Caco-2 (cell line): Measurements from ENCODE around the gene WDTC1. TPM values are rescaled to one million over a fixed set of nuclear protein-coding genes. Genes with fewer than 3 reads are reported as not detected.
A peak's percentile ranks its signal among the peaks of the same experiment; 100 is the strongest.

Source experiments
- BruUV-seq: library from RNA; stranded (reverse); fragments of 400-500 nt; replicated peaks from 2 replicates; lab custom pipeline; 2021; lab: Mats Ljungman, UMichigan
- CTCF ChIA-PET: fragments of 300-600 bp; sonication (Branson Sonifier 250); formaldehyde crosslinking; loops from one replicate; lab custom pipeline; 2022; ENCODE audit warnings: antibody characterized with exemption; lab: Charles Lee
- POLR2A ChIA-PET: fragments of 300-600 bp; sonication (Branson Sonifier 250); formaldehyde crosslinking; loops from one replicate; lab custom pipeline; 2022; ENCODE audit warnings: antibody characterized with exemption; lab: Charles Lee
- DNase-seq, 2 experiments: peaks; one replicate each; pipeline versions ENCODE4 v3.0.0 to v3.0.0-alpha.2; 2020 to 2022
- H3K27me3 ChIP-seq: replicated peaks from 2 replicates; pipeline ENCODE4 v1.6.0; 2011; ENCODE audit warnings: low read length; ENCODE audit not compliant: control insufficient read depth, insufficient read depth
- H3K36me3 ChIP-seq: 2 replicates; pipeline ENCODE4 v1.5.1; 2011; ENCODE audit warnings: low read length; ENCODE audit not compliant: control insufficient read depth, insufficient read depth
- H3K4me1 ChIP-seq: fragments of 250-450 bp; sonication (Bioruptor Pico); 2 replicates; pipeline ENCODE4 v1.5.1; 2020; ENCODE audit warnings: mild to moderate bottlenecking
- H3K4me3 ChIP-seq: 2 replicates; pipeline ENCODE4 v1.5.1; 2011; ENCODE audit warnings: low read depth, mild to moderate bottlenecking, control low read depth, low read length
- H3K9me3 ChIP-seq: fragments of 250-450 bp; sonication (Bioruptor Pico); 2 replicates; pipeline ENCODE4 v1.5.1; 2020; ENCODE audit warnings: mild to moderate bottlenecking, moderate library complexity
- H3K27ac Mint-ChIP-seq: one replicate; pipeline ENCODE4 v1.8.0; 2022; ENCODE audit warnings: mixed read lengths; ENCODE audit not compliant: unreplicated experiment
- H3K27me3 Mint-ChIP-seq: one replicate; pipeline ENCODE4 v1.8.0; 2022; ENCODE audit warnings: mixed read lengths; ENCODE audit not compliant: insufficient read depth, unreplicated experiment
- H3K36me3 Mint-ChIP-seq: one replicate; pipeline ENCODE4 v1.8.0; 2022; ENCODE audit warnings: mild to moderate bottlenecking, mixed read lengths; ENCODE audit not compliant: insufficient read depth, unreplicated experiment
- H3K4me1 Mint-ChIP-seq: one replicate; pipeline ENCODE4 v1.8.0; 2022; ENCODE audit warnings: low read depth, mixed read lengths; ENCODE audit not compliant: unreplicated experiment
- H3K4me3 Mint-ChIP-seq: one replicate; pipeline ENCODE4 v1.8.0; 2022; ENCODE audit warnings: mild to moderate bottlenecking, moderate library complexity, mixed read lengths; ENCODE audit not compliant: unreplicated experiment
- H3K9me3 Mint-ChIP-seq: one replicate; pipeline ENCODE4 v1.8.0; 2022; ENCODE audit warnings: mixed read lengths; ENCODE audit not compliant: unreplicated experiment
- intact Hi-C: fragments of 100-400 bp; cut with micrococcal nuclease; formaldehyde crosslinking; loops from one replicate; pipeline ENCODE4 v1.10.0; 2022; ENCODE audit not compliant: unreplicated experiment
- total RNA-seq: library from RNA; stranded (reverse); gene quantifications from 2 replicates; pipeline ENCODE4 v1.2.3, GENCODE V29; 2022
- TF ChIP-seq, protein P1 (sequence below), 2 experiments: fragments of 200-600 bp in 1 of 2; IDR thresholded peaks; 1 replicate in 1 of 2; 2 replicates in 1 of 2; pipeline versions ENCODE4 v1.5.1 to v1.8.0; 2011 to 2022; ENCODE audit warnings: antibody characterized with exemption in 1 of 2, control low read depth in 1 of 2, inconsistent platforms in 1 of 2, low read depth in 1 of 2, low read length in 1 of 2, mild to moderate bottlenecking in 1 of 2, moderate library complexity in 1 of 2; ENCODE audit not compliant: insufficient read depth in 1 of 2, severe bottlenecking in 1 of 2, unreplicated experiment in 1 of 2

WDTC1 gene
- total RNA-seq, 1 experiment from 2014 or later = 17.2 TPM

DNA sequence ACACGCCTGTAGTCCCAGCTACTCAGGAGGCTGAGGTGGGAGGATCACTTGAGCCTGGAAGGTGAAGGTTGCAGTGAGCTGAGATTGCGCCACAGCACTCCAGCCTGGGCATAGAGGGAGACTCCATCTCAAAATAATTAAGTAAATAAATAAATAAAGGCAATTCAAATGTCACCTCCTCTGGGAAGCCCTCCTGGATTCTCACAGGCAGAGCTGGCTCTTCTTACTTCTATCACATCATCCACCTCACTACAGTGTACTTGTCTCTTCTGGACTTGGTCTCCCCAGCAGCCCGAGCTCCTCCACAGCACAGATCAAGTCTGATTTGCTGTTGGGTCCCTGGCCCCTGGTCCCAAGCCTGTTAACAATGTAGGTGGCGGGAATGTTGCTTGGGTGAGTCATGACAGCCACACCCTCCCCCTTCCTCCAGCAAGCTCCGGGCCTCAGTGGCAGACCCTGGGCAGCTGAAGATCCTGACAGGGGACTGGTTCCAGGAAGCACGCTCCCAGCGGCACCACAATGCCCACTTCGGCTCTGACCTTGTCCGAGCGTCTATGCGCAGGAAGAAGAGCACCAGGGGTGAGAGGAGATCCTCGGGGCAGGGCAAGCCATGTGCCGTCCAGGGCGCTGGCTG, 112.7 kb downstream of the WDTC1 start:
- POLR2A ChIA-PET = no interaction called here
- TF ChIP-seq, protein P1, sequence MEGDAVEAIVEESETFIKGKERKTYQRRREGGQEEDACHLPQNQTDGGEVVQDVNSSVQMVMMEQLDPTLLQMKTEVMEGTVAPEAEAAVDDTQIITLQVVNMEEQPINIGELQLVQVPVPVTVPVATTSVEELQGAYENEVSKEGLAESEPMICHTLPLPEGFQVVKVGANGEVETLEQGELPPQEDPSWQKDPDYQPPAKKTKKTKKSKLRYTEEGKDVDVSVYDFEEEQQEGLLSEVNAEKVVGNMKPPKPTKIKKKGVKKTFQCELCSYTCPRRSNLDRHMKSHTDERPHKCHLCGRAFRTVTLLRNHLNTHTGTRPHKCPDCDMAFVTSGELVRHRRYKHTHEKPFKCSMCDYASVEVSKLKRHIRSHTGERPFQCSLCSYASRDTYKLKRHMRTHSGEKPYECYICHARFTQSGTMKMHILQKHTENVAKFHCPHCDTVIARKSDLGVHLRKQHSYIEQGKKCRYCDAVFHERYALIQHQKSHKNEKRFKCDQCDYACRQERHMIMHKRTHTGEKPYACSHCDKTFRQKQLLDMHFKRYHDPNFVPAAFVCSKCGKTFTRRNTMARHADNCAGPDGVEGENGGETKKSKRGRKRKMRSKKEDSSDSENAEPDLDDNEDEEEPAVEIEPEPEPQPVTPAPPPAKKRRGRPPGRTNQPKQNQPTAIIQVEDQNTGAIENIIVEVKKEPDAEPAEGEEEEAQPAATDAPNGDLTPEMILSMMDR (IDR thresholded peaks at IDR 0.05; ENCODE audit: insufficient read depth in 1 of 2, low read depth in 1 of 2, low read length in 1 of 2, severe bottlenecking in 1 of 2, unreplicated experiment in 1 of 2) = no peak
- CTCF ChIA-PET = no interaction called here
- H3K36me3 ChIP-seq = no peaks in the 10 kb centered on the region
- H3K4me3 ChIP-seq = no peak overlapping the region
- Mint-ChIP-seq H3K9me3 (no peaks in the 10 kb centered on the region), H3K27ac (peak overlapping the region; percentile 37), H3K4me3 (peak overlapping the region; percentile 59), H3K27me3 (no peaks in the 10 kb centered on the region), H3K36me3 (peaks cover 48% of the 10 kb centered on the region), H3K4me1 (peaks cover 23% of the 10 kb centered on the region)
- no peak for DNase-seq
- no TSS peak for BruUV-seq
- intact Hi-C loops = no loop called here
- H3K9me3 ChIP-seq = no peaks in the 10 kb centered on the region
- H3K27me3 ChIP-seq = no peaks in the 10 kb centered on the region
- H3K4me1 ChIP-seq = peaks cover 22% of the 10 kb centered on the region

DNA sequence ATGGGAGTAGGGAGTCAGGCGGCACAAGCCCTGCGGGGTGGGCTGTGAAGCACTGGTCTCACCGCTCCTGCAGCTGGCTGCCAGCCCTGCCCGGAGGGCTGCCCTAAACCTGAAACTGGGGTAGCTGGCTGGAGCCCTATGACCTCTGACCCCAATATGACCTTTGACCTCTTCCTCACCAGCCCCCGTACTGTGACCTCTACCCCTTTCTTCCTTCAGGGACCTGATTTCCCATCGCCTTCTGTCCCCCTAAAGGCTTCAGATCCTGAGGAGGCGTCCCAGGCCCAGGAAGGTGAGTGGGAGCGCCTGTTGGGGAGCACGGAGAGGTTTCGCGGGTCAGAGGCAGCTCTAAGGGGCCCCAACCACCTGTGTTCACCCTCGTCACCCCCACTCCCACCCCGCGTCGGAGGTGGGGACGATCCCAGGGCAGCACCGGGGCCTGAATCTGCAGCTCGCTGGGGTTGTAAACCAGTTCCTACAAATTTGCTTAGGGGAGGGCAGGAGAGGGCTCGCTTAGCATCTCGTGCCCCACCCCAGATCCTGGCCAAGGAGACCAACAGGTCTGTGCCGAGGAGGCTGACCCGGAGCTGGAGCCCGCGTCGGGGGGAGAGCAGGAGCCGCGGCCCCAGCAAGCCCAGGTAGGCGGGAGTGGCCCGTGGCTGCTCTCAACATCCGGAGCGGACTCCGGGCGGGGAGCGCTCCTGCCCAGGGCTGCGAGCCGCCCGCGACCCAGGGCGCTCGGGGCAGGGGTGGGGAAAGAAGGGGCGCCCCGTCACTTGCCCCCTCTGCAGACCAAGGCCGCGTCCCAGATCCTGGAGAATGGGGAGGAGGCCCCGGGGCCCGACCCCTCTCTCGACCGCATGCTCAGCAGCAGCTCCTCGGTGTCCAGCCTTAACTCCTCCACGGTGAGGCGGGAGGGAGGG, 114.7 kb downstream of the WDTC1 start:
- H3K36me3 Mint-ChIP-seq = peaks cover 40% of the 10 kb centered on the region
- ChIA-PET CTCF (interaction anchor here (0.6 to 3.1 kb wide), 4 partner anchors 16 to 226 kb away, joined by 3 to 16 read pairs (median 6); no protein-coding TSS in a partner anchor), POLR2A (interaction anchor here (1.6 to 1.8 kb wide), 2 partner anchors 17 to 195 kb away, joined by 9 to 11 read pairs; partner anchors contain the start of gene SLC9A1)
- peak; percentile 84 to 87 for DNase-seq
- Histone ChIP-seq H3K4me3 (peak overlapping the region; percentile 73), H3K36me3 (no peaks in the 10 kb centered on the region), H3K9me3 (no peaks in the 10 kb centered on the region), H3K27me3 (no peaks in the 10 kb centered on the region), H3K4me1 (0 out of 2 replicates have a peak, but pooled peaks cover 15% of the 10 kb centered on the region)
- no peaks in the 10 kb centered on the region for H3K27me3 Mint-ChIP-seq
- H3K9me3 Mint-ChIP-seq = no peaks in the 10 kb centered on the region
- H3K4me1 Mint-ChIP-seq = peaks cover 13% of the 10 kb centered on the region
- no TSS peak for BruUV-seq
- H3K4me3 Mint-ChIP-seq = peak overlapping the region; percentile 90
- TF ChIP-seq, protein P1 (IDR thresholded peaks at IDR 0.05; ENCODE audit: insufficient read depth in 1 of 2, low read depth in 1 of 2, low read length in 1 of 2, severe bottlenecking in 1 of 2, unreplicated experiment in 1 of 2) = no peak
- intact Hi-C loops = no loop called here
- H3K27ac Mint-ChIP-seq = peak overlapping the region; percentile 63
